NCI-H128 (cell line): Measurements from ENCODE around the gene TAS2R60.
A peak's percentile ranks its signal among the peaks of the same experiment; 100 is the strongest.
"Not testable (repeated sequence)": the region's sequence is repeated elsewhere in the genome, so short reads cannot be mapped to it uniquely, and the experiment has no call there.

Experiments used
- DNase-seq: peaks from one replicate; lab custom pipeline; 2025; ENCODE audit not compliant: unreplicated experiment; lab: John Stamatoyannopoulos, UW

TAS2R60 gene

DNA sequence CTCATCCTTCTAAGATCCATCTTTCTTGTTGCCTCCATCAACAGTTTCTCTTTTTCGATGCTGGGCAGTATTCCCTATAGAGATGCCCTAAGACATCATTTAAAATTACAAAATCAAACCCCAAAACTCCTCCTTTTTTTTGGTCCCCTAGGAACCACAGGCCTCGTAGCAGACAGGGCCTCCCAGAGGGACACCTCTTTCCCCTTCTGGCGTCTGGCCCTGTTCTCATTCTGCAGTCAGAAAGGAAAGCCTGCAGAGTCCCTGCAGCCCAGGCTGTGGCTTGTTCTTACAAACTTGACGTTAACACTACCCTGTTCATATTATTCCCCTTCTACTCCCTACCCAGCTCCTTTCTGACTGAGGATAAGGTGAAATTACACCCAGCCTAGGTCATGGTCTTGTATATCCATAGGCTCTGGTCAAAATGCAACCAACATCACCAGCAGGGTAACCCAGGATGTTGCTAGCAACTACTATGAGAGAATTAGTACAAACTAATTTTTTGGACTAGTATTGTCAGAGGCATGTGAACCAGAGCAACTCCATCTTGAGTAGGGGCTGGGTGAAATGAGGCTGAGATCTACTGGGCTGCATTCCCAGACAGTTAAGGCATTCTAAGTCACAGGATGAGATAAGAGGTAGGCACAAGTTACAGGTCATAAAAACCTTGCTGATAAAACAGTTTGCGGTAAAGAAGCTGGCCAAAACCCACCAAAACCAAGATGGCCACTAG, 31.1 kb upstream of the TAS2R60 start:
- DNase-seq: no peak

DNA sequence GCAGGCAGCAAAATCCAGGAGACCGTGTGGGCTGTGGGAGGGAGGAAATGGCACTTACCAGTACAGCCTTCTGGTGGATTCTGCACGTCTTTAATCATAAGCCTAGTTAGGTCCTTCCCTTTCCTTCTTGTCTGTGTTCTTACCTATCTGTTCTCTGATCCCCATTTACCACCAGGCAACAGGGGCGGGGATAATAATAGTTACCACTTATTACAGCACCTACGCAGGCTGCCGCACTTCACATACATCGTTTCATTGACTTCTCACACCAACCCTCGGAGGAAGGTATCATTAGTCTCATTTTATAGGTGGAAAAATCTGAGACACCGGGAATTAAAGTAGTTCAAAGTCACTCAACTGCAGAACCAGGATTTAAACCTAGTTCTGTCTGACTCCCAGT, 30.1 kb upstream of the TAS2R60 start:
- no peak for DNase-seq

DNA sequence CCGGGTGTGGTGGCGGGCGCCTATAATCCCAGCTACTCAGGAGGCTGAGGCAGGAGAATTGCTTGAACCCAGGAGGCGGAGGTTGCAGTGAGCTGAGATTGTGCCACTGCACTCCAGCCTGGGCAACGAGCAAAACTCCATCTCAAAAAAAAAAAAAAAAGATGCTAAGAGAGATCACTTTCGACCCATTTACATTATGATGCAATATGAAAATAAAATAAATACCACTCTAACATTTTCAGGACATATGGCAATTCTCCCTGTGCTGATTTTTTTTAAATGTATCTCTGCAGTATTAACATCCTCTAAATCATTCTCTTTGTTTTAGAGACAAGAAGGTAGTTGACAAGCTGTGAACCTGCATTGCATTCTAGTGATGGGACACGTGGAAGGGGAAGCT, 28.0 kb upstream of the TAS2R60 start:
- not testable (repeated sequence) for DNase-seq

DNA sequence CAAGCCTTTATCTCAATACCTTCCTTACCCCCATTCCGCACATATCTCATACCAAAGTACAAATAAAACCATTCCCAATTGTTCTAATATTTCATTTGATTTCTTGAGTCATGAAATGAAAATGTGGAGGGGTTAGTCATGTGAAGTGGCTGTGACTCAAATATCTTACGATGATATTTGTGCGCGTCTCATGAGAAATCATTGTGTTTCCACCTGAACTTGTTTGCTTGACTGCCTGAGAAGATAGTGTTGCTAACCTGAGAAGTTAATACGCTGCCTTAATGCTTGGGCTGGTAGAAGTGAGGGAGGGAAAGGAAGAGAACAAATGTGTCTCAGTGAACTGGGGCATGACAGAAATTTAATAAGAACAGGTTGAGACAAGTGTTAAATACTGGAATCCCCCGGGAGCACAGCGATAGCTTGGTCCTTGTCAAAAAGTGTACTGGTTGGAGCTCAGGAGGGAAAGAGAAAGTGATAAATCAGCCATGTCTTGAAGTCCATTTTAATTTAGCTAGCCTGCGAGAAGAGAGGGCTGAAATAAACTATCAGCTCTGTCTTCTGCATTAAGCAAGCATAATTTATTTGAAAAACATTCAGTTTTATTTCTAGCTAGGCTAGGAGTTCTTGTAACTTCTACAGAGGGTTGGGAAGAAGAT, 27.4 kb upstream of the TAS2R60 start:
- DNase-seq: no peak

DNA sequence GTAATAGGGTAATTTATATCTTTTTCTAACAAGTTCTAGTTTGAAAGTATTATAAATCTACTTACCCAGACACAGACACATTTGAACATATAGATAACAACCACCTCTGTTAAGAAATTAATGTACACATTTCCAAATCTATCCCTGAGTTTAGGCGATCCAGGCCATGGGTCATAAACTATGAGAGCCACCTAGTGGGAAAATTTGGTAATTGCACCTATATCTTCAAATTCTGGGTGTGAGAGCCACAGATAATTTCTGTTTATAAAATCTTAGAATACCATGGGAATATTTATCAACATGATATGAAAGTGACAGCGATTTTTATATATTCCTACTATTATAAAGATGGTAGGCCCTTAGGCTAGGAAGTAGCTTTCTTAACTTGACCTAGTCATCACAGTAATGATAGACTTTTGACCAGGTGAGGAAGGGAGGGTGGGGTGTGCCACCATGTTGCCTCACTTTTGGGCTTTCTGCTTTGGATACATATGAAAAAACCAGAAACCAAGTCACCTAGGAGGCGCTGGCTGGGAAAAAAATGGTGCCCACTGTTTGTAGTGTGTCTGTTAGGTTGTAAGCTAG, 26.6 kb upstream of the TAS2R60 start:
- DNase-seq: peak; percentile 12

DNA sequence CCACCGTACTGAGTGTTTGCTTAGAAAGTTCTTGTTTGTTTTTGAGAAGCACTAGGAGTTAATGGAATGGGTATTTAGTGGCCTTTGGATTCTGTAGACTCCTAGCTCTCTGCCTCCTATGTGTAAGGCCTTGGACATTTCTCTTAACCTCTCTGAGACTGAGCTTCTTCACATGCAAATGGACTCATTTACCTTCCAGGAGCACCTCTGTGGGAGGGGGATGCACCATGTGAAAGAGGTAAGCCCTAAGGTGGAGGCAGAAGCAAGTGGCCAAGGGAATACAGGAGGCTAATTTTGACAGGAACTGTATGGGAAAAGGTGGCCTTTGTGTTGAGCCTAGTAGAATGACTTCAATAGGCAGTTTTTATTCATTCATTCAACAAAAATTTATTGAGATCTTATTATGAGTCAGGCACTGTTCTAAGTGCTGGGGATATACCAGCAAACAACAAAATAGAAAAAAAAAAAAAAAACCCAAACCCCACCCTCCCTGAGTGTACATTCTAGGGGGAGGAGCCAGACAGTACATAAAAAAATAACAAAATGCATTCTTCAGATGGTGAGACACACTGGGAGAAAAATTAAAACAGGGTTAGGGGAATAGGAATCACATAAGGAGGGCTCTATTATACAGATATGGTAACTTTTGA, 25.4 kb upstream of the TAS2R60 start:
- no peak for DNase-seq

DNA sequence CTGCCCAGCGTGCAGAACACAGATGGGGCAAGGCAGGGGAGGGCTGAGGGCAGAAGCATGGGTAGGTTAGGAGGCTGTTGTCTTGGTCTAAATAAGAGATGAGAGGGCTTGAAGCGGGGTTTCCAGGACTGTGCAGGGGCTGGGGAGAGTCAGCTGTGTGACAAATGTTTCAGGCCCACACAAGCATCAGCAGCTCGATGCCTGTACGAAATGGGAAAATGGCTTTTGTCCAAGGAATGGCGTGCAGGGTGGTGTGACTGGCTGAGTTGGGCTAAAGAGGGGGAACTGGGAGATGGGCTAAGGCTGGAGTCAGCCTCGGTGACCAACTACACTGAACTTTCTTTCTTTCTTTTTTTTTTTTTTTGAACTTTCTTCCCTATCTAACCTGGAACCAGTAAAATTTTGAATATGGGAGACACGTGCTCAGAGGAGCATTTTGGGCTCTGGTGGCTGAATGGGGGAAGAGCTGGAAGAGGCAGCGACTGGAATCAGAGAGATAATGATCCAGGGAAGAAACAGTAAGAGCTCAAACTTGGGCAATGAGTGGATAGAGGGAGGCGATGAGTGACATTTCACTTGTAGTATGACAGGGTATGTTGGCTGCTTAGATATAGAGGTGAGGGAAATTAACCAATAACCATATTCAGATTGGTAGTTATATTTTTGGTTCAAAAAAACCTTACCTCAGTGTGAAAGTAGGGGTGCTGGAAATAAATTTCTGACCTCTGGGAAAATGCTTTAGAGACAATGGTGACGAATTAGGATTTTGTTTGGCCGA, 24.4 kb upstream of the TAS2R60 start:
- DNase-seq: no peak

DNA sequence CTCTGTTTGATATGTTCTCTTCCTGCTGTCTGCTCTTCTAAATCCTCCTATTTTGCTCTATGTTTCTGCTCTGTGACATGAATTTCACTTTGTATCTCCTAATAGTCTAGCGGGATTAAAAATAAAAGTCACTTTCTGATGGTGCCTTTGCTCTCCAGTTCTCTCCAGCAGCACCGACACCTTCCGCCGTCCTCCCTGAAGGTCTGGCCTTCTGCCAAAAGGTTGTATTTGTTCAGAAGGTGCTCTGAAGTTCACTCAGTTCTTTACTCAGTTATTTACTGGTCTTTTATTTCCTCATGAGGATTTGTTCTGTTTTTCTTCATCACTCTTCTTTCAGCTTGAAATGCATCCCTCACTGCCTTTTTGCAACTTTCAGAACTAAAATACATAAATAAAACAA, 23.4 kb upstream of the TAS2R60 start:
- no peak for DNase-seq

DNA sequence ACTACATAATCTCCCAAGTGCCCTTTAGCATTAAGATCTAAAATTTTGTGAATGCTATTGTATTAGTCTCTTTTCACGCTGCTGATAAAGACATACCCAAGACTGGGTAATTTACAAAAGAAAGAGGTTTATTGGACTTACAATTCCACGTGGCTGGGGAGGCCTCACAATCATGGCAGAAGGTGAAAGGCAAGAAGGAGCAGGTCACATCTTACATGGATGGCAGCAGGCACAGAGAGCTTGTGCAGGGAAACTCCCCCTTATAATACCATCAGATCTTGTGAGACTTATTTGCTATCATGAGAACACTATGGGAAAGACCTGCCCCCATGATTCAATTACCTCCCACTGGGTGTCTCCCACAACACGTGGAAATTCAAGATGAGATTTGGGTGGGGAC, 22.6 kb upstream of the TAS2R60 start:
- DNase-seq: not testable (repeated sequence)

DNA sequence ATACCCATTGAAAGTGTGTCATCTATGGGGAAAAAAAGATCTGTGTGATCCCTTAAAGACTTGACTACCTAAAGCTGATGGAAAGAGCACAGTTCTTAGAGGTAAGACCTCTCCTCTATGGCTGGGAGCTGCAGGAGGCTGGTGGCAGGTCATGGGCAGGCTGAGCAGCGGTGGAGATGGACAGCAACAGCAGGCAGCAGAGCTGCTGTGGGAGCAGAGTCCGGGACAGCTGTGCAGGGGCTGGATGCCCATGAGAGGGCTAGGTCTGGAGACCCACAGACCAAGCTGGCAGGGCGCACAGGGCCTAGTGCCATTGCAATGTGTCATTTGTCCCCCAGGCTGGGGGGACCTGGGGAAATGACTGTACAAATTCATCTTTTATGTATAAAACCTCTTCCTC, 21.2 kb upstream of the TAS2R60 start:
- no peak for DNase-seq

DNA sequence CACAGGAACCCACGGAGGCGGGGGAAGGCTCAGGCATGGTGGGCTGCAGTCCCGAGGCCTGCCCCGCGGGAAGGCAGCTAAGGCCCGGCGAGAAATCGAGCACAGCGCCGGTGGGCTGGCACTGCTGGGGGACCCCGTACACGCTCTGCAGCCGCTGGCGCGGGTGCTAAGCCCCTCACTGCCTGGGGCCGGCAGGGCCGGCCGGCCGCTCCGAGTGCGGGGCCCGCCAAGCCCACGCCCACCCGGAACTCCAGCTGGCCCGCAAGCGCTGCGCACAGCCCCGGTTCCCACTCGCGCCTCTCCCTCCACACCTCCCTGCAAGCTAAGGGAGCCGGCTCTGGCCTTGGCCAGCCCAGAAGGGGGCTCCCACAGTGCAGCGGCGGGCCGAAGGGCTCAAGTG, 18.8 kb upstream of the TAS2R60 start:
- not testable (repeated sequence) for DNase-seq

DNA sequence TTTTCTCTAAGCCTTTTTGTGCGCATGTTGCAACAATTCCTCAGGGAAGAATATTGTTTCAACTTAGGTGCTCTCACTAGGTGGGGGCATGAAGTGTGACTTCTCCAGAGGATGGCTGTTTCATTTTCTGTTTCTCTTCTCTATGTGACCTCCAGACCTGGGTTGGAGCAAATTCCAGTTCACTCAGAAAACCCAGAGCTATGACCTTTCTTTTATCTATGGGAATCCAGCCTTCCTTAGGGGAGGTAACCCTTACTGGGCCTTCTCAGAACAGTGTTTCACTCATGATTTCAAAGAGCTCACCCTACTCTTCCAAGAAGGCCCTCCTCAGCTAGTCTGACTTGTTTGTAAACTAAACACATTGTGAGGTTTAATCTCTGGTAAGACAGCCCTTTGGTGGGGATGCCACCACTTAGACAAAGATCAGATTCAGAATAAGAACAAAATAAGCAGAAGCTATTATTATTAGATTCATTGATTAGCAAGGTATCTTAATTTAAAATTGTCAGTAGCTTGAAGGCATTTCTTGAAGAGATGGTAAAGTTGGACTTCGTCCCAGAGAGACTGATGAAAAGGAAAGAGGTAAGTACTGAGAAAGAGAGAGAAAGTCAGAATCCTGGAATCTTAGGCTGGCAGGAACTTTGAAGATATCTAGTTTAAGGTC, 16.6 kb upstream of the TAS2R60 start:
- no peak for DNase-seq

DNA sequence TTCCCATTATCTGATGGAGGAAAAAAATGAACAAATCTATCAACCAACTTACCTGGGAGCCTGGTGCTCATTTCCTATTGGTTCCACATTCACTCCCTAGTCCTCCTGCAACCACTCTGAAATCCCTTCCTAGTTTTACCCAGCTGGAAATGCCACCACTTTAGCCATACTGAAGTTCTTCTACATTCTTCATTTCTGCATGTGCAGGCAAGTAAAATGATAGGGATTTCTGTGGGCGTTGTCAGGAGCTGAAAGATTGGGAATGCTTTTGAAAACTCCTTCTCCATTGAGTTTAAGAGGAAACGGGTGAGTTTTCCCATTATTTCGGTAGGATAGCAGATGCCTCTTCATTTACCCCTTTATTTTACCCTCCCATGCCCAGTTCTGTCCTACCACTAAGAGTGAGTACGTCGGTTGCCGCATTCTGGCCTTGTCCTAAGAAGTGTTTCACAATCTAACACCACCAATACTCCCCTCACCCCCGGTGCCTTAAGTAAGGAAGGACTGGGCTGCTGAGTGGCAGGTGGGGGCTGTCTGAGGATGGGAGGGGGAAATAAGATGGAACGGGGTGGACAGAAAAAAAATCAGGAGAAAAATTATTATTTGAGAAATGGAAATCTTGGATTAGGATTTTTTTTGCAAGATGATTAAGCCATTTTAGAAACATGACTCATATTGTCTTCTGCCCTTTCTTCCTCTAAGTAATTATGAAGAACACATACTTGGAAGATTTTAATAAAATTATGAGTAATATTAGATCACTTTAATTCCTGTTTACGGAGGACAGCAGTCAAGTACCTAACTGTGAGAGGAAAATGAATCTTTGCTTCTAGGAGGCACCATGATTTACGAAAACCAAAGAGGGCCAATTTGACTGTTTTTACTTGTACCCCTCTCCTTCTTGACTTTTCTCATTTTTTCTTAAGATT, 13.2 kb upstream of the TAS2R60 start:
- no peak for DNase-seq

DNA sequence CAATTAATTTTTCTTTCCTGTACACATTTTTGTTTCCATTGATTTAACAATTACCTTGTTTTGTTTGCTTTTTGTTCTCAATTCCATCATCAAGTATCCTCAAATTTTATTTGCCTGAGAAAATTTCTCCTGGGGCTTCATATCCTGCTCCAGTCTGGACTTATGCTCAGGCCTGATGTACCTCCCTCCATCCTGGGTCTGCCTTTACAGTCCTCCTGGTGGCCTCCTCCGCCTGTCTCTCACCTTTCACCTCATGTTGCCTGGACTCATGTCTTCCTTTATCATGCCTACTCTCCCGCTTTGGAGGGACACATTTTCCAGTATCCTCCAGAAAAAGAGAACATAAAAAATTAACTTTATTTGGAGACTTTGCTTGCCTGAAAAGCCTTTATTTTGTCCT, 12.1 kb upstream of the TAS2R60 start:
- DNase-seq: no peak

DNA sequence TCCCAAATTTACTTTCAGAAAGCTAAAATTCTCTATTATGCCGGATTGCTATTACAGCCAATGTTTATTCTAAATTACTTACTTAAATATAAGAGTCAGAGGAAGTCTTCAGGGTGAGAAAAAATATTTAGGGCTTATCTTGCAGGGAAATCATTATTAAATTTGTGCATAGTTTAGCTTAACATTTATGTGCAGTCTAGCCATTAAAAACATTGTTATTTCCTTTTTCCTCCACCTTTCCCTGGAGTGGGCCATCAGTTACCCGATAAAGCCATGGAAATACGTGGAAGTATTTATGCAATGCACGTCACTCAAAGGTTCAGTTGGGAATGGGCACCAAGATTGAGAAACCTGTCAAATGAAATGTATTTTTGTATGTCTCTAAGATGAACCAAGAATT, 9.5 kb upstream of the TAS2R60 start:
- DNase-seq: no peak

DNA sequence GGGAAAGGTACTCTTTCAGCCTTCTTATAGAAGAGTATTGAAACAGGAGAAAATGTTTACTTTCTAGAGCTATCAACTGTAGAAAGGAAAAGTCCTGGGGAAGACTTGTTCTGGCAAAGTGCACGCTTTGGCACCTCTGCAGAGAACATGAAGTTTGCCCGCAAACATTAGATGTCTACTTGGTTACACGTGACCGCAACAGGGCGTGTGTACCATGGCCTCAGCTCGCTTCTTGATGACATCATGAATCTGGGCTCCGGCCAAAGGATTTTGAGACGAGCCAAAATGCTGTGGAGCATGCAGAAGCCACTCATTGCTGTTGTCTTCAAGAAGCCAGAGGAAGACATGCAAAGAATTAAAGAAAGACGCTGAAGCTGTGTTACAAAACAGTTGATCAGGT, 8.6 kb upstream of the TAS2R60 start:
- DNase-seq: no peak

DNA sequence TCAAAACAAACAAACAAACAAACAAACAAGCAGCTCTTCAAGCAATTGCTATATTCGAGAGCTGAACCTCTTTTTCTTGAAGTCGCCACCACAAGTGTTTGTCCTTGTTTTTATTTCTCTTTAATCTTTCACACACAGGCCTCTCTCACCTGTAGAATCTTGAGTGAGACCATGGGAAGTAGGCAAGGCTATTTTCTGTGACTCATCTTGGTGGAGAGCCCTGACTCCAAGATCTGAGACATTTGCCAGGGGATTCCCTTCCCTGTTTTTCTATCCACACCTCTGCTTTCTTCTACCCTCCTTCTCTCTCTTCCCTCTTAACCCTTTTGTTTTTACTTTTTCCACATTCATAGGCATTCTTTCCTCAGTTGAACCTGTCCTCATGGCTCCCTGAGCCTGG, 8.0 kb upstream of the TAS2R60 start:
- DNase-seq: no peak

DNA sequence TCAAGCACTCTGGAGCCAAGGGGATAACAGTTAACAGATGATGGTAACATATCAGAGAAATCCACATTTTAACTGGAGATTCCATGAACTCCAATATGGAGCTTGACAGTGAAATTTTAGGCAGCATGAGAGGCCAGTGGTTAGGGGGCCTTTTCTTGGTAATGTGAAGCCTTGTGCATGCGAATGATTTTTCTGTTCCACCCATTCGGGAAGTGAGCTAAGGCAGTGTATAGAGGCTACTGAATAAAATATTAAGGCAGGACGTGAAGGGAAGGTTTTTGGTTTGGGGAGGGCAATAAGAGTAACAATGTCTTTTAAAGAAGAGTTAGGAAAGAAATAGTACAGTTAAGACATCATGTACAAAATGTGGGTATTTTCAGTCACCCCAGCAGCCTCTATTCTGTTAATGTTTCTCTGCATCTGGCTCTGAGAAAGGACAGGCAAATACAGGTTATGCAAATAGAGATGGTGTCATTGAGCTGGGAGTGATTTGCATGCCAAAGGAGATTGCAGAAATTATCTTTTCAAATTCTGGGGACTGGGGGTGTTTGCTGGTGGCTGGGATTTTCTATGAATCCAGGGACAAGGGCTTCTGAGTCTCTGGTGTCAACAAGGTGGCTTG, 6.8 kb upstream of the TAS2R60 start:
- no peak for DNase-seq

DNA sequence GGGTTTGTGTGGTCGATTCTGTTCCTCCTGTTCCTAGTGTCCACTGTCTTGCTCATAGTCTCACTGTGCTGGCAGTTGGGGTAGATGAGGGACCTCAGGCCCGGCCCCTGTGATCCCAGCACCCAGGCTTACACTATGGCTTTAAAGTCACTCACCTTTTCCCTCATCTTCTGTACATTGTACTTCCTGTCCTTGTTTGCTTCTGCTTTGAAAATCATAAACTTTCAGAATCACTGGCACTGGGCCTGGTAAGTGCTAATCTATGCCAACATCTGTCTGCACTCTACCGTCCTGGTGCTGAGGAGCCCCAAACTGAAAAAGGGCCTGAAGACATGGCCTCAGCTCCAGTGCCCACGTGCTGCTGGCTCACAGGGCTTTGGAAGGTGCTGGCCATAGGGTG, 5.7 kb upstream of the TAS2R60 start:
- no peak for DNase-seq
